EH (cell line): ENCODE results near the gene NR3C1.

ENCODE experiments used
- DNase-seq: peaks from one replicate; pipeline ENCODE4 v3.0.0-alpha.2; 2015; ENCODE audit warnings: low read depth

NR3C1 gene

GRCh38 chr5:143234162-143234842 is 169.2 kb downstream of the NR3C1 start:
- no peak for DNase-seq

GRCh38 chr5:143233031-143233430 is 170.5 kb downstream of the NR3C1 start:
- peak; percentile 78 for DNase-seq

DNA sequence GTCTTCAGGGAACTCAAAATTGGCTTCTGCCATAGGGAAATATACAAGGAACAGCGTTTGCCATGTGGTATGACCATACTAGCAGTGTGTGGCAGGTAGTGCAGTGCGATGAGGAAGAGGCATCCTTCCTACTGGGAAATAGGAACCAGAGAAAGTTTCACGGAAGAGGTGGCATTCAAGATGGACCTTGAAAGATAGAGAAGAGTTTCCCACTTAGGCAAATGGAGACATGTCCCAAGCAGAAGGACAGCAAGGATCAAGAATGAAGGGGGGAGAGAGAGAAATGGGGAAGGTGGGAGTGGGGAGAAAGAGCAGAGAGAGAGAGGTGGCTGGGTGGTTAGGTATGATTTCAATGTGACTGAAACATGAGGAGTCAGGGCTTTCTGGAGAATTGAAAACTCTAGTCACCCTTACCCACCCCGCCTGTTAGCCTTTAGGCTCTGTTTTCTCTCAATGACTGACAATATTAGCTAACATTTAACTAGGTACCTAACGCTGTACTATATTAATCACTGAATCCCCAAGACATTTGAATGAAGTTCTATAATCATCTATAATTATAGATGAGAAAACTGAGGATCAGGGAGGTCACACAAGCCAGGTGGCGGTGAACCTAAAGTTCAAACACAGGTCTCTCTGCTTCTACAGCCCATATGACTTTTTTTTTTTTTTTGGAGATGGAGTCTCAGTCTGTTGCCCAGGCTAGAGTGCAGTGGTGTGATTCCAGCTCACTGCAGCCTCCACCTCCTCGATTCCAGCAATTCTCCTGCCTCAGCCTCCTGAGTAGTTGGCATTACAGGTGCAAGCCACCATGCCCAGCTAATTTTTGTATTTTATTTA is 171.3 kb downstream of the NR3C1 start:
- DNase-seq: no peak

GRCh38 chr5:143231416-143231815 is 172.1 kb downstream of the NR3C1 start:
- DNase-seq: no peak

DNA sequence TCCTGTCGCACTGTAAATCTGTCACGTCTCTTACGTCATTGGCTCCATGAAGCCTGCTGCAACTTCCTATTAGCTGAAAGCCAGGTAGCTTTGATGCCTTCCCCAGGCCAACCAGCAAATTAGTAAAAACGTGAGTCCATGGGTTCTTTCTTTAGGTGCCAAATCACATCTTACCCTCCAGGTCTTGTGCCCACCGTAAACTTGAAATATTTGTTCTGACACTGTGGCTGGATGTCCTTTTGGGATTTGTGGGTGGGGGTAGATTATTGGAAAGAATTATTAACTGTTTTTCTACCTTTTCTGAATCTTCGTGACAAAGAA is 172.8 kb downstream of the NR3C1 start:
- no peak for DNase-seq

DNA sequence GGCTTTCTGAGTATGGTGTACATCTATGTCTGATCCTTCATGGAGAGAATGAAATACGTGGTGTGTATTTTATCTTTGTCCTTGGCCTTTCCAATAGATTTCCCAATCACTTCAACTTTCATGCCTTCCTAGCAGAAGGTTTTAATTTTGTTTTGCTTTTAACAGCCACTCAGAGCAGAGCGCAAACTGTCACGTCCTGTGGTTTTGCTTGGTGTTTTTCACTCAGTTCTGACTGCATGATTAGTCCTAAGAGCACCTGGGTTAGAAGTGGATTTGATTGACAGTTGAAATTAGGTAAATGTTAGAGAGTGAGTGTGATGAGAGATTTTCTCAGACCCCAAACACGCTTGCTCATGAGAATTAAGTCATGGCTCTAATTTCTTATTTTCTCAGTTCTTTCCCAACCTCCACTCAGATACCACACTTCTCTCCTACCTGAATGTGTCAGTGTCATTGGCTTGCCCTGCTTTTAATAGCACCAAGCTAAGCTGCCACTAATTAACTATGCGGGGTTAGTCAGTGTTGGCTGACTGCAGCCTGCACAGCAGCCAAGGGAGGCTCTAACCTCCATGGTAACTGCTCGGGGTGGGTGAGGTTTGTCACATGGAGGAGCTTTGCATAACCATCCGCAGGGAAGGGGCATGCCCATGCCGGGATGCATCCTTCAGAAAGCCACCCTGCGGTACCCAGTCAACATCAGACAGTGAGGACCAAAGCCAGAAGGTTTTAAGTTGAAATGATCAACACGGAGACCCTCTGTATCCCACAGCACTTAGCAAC is 173.4 kb downstream of the NR3C1 start:
- peak; percentile 71 for DNase-seq

GRCh38 chr5:143229426-143229895 is 174.0 kb downstream of the NR3C1 start:
- no peak for DNase-seq

DNA sequence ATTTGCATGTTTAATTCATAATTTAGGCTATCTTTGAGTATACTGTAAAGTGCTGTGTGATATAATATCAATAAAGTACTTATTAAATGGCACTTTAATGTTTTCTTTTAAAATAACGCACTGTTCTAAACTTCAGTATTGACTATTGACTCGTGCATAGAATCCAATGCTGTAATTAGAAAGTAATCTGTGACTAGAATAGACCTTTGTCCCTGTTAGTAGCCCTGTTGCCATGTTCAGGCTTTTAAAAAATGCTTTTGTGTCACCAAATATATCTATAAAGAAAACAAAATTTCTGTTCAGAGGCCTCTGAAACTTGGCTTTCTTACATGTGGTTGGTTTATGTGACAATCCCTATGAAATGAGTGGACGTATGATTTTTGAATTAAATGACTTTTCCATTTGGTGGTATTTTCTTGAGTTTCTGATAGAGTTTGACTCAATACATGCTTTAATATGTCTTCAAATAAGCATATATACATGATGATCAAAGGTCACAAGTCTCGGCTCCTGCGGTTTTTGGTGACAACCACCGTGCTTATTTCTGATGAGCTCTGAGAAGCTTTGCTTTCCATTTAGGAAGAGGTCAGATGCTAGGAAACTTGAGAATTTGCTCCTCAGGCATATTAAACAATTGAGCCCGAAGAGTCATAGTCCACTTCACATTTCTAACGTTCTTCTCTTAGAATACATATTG is 174.7 kb downstream of the NR3C1 start:
- DNase-seq: no peak
